ENCODE measurements around the gene NDUFB10. TPM values are rescaled to one million over a fixed set of nuclear protein-coding genes. Genes with fewer than 3 reads are reported as not detected.
"Not testable (repeated sequence)": the region's sequence is repeated elsewhere in the genome, so short reads cannot be mapped to it uniquely, and the experiment has no call there.

NDUFB10 gene
- total RNA-seq, 1 donor from 2014 or later: 126 TPM

- no peaks in the 10 kb centered on the region for H3K9me3 Mint-ChIP-seq (ENCODE audit: unreplicated experiment)
Measured at GRCh38 chr16:1917056-1917664, 42.2 kb upstream of the NDUFB10 start.

GRCh38 chr16:1917665-1918350, 41.5 kb upstream of the NDUFB10 start:
- Mint-ChIP-seq H3K36me3 (ENCODE audit: unreplicated experiment) (no peaks in the 10 kb centered on the region), H3K27me3 (ENCODE audit: unreplicated experiment) (peaks cover 49% of the 10 kb centered on the region), H3K9me3 (ENCODE audit: unreplicated experiment) (no peaks in the 10 kb centered on the region), H3K4me1 (ENCODE audit: unreplicated experiment) (peaks cover 5% of the 10 kb centered on the region), H3K27ac (ENCODE audit: unreplicated experiment) (no peak overlapping the region), H3K4me3 (ENCODE audit: unreplicated experiment) (no peak overlapping the region)
- no peak for DNase-seq (ENCODE audit: extremely low spot score, unreplicated experiment)
- no peak for TF ChIP-seq CTCF (IDR thresholded peaks at IDR 0.05)

More at GRCh38 chr16:1917056-1917664, 42.2 kb upstream of the NDUFB10 start:
- H3K27me3 Mint-ChIP-seq (ENCODE audit: unreplicated experiment): peaks cover 44% of the 10 kb centered on the region
- H3K4me3 Mint-ChIP-seq (ENCODE audit: unreplicated experiment): no peak overlapping the region
- H3K4me1 Mint-ChIP-seq (ENCODE audit: unreplicated experiment): peaks cover 5% of the 10 kb centered on the region
- H3K36me3 Mint-ChIP-seq (ENCODE audit: unreplicated experiment): no peaks in the 10 kb centered on the region
- TF ChIP-seq CTCF (IDR thresholded peaks at IDR 0.05): no peak
- DNase-seq (ENCODE audit: extremely low spot score, unreplicated experiment): no peak
- no peak overlapping the region for H3K27ac Mint-ChIP-seq (ENCODE audit: unreplicated experiment)

GRCh38 chr16:1918351-1919326, 40.7 kb upstream of the NDUFB10 start, which contains the start of gene HS3ST6:
TSS of gene HS3ST6 (minus strand) at chr16:1918415. CDS start at chr16:1918323, 92 bp downstream.
- H3K36me3 Mint-ChIP-seq (ENCODE audit: unreplicated experiment): no peaks in the 10 kb centered on the region
- H3K4me3 Mint-ChIP-seq (ENCODE audit: unreplicated experiment): no peak within 1 kb of the TSS
- DNase-seq (ENCODE audit: extremely low spot score, unreplicated experiment): no peak
- TF ChIP-seq CTCF (IDR thresholded peaks at IDR 0.05): no peak
- H3K9me3 Mint-ChIP-seq (ENCODE audit: unreplicated experiment): no peaks in the 10 kb centered on the region
- H3K4me1 Mint-ChIP-seq (ENCODE audit: unreplicated experiment): peaks cover 8% of the 10 kb centered on the region
- no peak within 1 kb of the TSS for H3K27ac Mint-ChIP-seq (ENCODE audit: unreplicated experiment)
- peaks cover 49% of the 10 kb centered on the region for H3K27me3 Mint-ChIP-seq (ENCODE audit: unreplicated experiment)

- Mint-ChIP-seq H3K4me3 (ENCODE audit: unreplicated experiment) (no peak overlapping the region), H3K36me3 (ENCODE audit: unreplicated experiment) (no peaks in the 10 kb centered on the region), H3K27me3 (ENCODE audit: unreplicated experiment) (peaks cover 47% of the 10 kb centered on the region), H3K4me1 (ENCODE audit: unreplicated experiment) (peaks cover 13% of the 10 kb centered on the region), H3K27ac (ENCODE audit: unreplicated experiment) (no peak overlapping the region), H3K9me3 (ENCODE audit: unreplicated experiment) (no peaks in the 10 kb centered on the region)
- no peak for TF ChIP-seq CTCF (IDR thresholded peaks at IDR 0.05)
- DNase-seq (ENCODE audit: extremely low spot score, unreplicated experiment): no peak
Measured at GRCh38 chr16:1919327-1919998, 39.9 kb upstream of the NDUFB10 start.

GRCh38 chr16:1920122-1920521, 39.2 kb upstream of the NDUFB10 start:
- H3K36me3 Mint-ChIP-seq (ENCODE audit: unreplicated experiment); DNase-seq (ENCODE audit: extremely low spot score, unreplicated experiment); H3K4me3 Mint-ChIP-seq (ENCODE audit: unreplicated experiment); H3K9me3 Mint-ChIP-seq (ENCODE audit: unreplicated experiment); H3K27ac Mint-ChIP-seq (ENCODE audit: unreplicated experiment): not testable (repeated sequence)
- peaks cover 16% of the 10 kb centered on the region for H3K4me1 Mint-ChIP-seq (ENCODE audit: unreplicated experiment)
- H3K27me3 Mint-ChIP-seq (ENCODE audit: unreplicated experiment): peaks cover 43% of the 10 kb centered on the region
